ENCODE measurements around the gene TRAK1.

TRAK1 gene

GRCh38 chr3:42262525-42262924, 171.4 kb downstream of the TRAK1 start:
- no peak for DNase-seq

DNA sequence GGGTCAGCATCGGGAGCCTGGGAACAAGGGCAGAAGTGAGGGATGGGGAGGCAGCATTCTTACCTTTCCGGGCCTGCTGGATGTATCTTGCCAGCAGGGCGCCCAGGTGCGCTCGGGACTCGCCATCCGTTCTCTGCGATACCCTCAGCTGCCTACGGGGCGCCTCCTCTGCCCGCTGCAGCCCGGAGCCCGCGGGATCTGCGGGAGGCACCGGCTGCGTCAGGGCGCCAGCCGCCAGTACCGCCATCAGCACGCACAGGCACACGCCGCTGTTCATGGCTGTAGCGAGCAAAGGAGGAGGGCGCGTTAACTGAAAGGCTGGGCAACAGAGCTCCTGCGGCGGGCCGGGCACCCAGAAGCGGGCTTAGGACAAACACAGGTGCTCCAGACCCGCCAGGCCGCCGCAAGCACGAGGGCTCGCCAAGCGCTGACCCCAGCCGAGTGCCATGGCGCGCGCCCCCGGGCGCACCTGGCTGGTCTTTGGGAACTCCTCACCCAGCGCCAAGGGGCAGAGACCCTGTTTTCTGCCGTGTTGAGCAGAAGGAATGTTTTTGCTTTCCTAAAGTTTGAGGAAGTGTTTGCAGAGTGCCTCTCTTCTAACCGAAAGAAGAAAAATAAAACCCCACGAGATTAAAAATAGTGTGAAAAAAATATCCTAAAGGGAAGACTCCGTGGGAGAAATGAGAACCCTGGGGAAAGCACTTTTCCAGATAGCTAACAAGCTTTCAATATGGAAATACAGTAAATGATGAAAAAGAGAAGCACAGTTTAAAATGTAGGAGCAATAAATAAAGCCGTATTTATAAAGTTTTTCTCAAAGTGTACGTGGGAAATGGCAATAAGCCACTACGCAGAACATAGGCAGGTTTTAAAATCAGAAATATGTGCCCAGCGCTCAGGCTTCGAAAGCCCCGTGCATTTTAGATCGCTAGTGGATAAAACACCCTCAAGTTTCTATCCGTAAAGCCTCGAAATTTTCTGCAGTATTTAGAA, 172.5 kb downstream of the TRAK1 start:
- no peak for DNase-seq

- DNase-seq = no peak
Measured at GRCh38 chr3:42264399-42265058, 173.4 kb downstream of the TRAK1 start.

DNA sequence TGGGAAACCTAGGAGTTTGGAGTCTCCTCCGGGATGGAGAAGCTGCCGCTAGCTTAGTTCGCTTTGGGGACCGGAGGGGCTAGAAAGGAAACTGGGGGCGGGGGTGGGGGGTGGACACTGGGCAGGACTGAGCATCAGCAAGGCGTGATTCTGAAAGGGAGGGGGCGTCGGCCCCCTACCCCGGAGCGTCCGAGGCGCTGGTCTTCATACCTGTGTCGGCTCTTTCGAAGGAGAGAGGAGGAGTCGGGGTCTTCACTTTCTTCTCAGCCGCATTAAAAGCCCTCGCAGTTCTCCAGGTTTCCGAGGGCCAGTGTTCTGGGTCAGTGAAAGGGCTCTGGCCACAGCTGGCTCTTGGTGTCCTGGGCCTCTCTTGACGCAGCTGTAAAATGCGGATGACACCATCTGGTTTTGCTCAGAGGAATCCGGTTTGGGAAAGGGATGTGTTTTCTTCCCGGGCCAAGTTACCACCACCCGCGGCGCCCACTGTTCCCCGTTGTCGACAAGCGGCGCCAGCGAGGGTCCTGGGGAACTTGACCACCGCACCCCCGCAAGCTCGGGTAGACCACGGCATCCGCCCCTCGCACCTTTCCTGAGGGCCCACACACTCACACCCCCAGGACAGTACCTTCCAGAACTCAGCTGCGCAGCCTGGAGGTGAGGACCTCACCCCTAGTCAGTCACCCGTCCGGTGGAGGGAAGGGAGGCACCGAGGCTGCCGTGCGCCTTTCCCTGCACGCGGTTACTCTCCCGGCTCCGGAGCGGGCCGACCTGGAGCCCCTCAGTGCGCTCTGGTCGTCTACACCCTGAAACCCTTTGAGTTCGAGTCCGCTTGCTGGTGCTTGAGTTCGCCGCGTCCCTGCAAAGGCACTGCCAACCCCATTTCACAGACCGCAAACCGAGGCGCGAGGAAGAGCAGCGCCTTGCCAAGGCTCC, 174.2 kb downstream of the TRAK1 start:
- no peak for DNase-seq

DNA sequence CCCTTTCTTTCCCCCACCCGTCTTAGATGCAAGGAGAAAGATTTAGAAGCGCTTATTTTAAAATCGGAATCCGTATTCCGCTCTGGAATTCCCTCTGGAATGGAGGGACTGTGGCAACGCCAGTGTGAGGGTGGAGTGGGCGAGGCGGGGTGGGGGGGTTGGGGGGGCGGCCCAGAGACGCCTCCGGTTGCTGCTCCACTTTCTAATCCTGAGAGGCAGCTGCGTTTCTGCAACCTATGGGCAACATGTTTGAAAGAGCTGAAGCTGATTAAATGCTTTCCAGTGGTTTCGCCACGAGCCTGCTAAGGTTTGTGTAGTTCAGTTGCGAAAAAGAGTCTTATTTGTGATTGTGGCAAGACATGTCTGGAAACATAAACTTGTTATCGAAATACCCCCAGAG, 174.9 kb downstream of the TRAK1 start, which contains the start of gene CCK:
Gene CCK (minus strand): TSS at position 101 of the 400 bp plus-strand sequence. CDS start 2,555 bp downstream, outside the sequence.
- no peak for DNase-seq

DNA sequence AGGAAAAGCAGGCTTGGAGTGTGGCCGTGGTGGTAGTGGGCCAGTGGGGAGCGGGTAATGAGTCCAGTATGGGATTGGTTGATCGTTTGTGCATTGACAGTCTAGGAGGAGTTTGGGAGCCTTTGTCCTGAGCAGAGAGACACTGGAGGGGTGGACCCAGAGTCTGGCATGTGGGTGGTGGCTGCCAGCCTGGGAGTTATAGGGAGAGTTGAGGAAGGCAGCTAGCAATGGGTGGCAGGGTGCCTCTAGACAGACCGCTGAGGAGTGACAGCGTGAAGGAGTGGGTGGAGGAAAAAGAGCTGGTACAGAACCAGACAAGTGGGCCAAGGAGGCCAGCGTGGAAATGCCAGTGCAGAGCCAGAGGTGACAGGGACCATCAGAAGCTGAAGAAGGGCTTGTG, 176.7 kb downstream of the TRAK1 start:
- DNase-seq = no peak

DNA sequence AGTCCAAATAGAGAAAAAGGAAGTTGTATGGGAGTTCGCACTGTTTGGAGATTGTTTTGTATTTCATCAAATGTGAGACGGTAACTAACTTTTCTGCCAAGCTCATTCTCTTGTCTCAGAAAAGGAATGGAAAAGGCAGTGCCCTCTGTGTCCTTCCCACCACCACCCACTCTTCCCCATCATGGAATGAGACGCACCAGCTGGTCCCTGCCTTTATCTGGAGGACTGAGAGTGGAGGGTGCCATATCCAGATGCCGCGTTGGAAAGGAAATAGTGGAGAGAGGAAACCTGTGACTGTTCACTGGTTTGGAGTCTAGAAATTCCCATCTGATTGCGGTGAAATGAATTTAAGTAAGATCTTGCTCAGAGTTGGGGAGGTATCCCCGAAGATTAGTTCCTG, 178.5 kb downstream of the TRAK1 start:
- DNase-seq = no peak

DNA sequence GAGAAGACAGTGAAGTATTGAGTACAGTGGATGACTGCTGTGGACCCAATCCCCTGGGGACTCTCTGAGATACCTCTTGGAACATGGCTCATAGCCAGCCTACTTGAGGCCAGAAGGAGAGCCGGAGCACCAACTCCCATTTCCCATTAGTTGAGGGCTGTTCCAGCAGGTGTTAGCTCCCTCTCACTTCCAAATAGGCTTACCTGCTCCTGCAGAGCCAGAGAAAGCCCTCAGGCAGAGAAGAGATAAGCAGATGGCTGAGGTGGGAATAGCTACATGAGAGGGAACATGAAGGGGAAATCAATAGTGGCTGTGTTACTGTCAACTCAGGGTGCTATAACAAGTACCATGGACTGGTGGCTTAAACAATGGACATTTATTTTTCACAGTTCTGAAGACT, 179.4 kb downstream of the TRAK1 start:
- DNase-seq = no peak

- no peak for DNase-seq
Measured at GRCh38 chr3:42271786-42272185, 180.6 kb downstream of the TRAK1 start.

DNA sequence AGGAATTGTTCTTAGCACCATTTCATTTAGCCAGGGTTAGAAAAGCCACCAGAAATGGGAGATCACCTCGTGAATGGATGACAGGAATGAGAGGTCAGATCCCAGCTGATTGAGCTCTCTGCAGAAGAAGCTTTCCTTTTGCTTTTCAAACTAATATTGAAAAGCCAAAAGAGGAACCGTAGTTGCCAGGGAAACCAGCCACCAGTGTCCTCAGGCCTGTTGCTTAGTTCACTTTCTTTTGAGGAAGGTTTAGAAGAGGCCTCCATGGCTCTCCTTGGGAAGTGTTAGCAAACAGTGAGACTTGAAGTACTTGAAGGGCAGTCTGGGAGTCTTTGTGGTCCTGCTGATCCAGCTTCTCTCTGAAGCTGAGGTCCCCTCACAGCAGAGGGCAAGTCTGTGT, 182.2 kb downstream of the TRAK1 start:
- DNase-seq = no peak

DNA sequence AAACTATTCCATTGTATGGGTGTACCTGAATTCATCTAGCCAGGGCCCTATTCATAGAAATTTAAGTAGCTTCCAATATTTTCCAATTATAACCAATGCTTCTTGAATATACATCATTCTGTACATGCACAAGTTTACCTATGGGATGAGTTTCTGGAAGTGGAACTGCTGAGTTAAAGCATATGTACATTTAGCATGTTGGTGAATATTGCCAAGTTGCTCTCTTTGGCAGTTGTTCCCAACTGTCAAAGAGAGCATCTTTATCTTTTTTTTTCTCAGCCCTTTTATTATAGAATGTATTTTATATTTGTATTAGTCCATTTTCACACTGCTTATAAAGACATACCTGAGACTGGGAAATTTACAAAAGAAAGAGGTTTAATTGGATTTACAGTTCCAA, 183.1 kb downstream of the TRAK1 start:
- DNase-seq = no peak

DNA sequence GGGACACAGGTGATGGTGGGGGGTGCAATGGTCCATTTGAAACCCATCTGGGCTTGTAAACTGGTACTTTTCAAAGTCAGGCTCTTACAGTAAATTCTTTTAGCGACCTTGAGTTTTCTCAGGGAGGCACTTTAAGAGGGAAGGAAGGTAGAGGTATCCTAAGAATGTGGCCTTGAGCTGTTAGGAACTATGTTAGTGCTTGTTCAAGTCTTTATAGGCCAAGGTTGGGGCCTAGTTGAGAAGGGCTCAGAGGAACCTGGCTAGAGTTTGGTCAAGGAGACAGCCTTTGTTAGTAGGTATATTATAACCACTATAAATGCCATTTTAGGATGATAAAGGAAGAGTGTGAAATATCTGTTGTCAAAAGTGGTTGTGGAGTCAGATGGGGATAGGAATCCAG, 184.1 kb downstream of the TRAK1 start:
- DNase-seq = no peak

Measured in activated CD4-positive, alpha-beta T cell treated with anti-CD3 and anti-CD28 coated beads, Interleukin-2, amount 50 U/mL, for 4 hours (primary cell).